SH-SY5Y (cell line): ENCODE results near the gene ZBTB47.

ENCODE experiments used
- GATA2 ChIP-seq: IDR thresholded peaks from 2 replicates; pipeline ENCODE4 v1.6.1; 2011; ENCODE audit warnings: mild to moderate bottlenecking, low read depth, low read length
- GATA3 ChIP-seq: IDR thresholded peaks from 2 replicates; pipeline ENCODE4 v1.6.1; 2011; ENCODE audit warnings: low read depth, mild to moderate bottlenecking, low read length, moderate library complexity

- TF ChIP-seq GATA2 (no peak), GATA3 (no peak)
Observed at GRCh38 chr3:42691816-42692666, 38.5 kb downstream of the ZBTB47 start.
